GM23248 (cell line): ENCODE measurements around the gene FAM169A. TPM values are rescaled to one million over a fixed set of nuclear protein-coding genes. Genes with fewer than 3 reads are reported as not detected.
"Not testable (repeated sequence)": the region's sequence is repeated elsewhere in the genome, so short reads cannot be mapped to it uniquely, and the experiment has no call there.

Source experiments
- DNase-seq: peaks from one replicate; pipeline ENCODE4 v3.0.0-alpha.2; 2015
- H2AFZ ChIP-seq: fragments of 200-600 bp; sonication (generic); 2 replicates; pipeline ENCODE4 v1.6.1; 2016; ENCODE audit warnings: antibody characterized with exemption
- H3F3A ChIP-seq: fragments of 200-600 bp; sonication (generic); 2 replicates; pipeline ENCODE4 v1.6.1; 2016; ENCODE audit warnings: mild to moderate bottlenecking, antibody characterized with exemption, mixed run types; ENCODE audit not compliant: insufficient read depth
- H3K27ac ChIP-seq: fragments of 200-600 bp; sonication (generic); 2 replicates; pipeline ENCODE4 v1.5.1; 2016; ENCODE audit warnings: mild to moderate bottlenecking
- H3K27me3 ChIP-seq: fragments of 200-600 bp; sonication (generic); replicated peaks from 2 replicates; pipeline ENCODE4 v1.6.1; 2016; ENCODE audit warnings: mild to moderate bottlenecking; ENCODE audit not compliant: insufficient read depth
- H3K36me3 ChIP-seq: fragments of 200-600 bp; sonication (generic); 2 replicates; pipeline ENCODE4 v1.6.1; 2016; ENCODE audit warnings: low read depth, mild to moderate bottlenecking
- H3K4me1 ChIP-seq: fragments of 200-600 bp; sonication (generic); 2 replicates; pipeline ENCODE4 v1.6.1; 2016; ENCODE audit warnings: mild to moderate bottlenecking; ENCODE audit not compliant: insufficient read depth
- H3K4me2 ChIP-seq: fragments of 200-600 bp; sonication (generic); one replicate; pipeline ENCODE4 v1.6.1; 2016; ENCODE audit warnings: mild to moderate bottlenecking; ENCODE audit not compliant: unreplicated experiment
- H3K4me3 ChIP-seq: fragments of 200-600 bp; sonication (generic); 2 replicates; pipeline ENCODE4 v1.5.1; 2016; ENCODE audit warnings: mild to moderate bottlenecking
- H3K79me2 ChIP-seq: fragments of 200-600 bp; sonication (generic); 2 replicates; pipeline ENCODE4 v1.6.1; 2016; ENCODE audit warnings: mild to moderate bottlenecking; ENCODE audit not compliant: insufficient read depth
- H3K9ac ChIP-seq: fragments of 200-600 bp; sonication (generic); 2 replicates; pipeline ENCODE4 v1.6.1; 2016; ENCODE audit warnings: mild to moderate bottlenecking
- H3K9me2 ChIP-seq: fragments of 200-600 bp; sonication (generic); 2 replicates; pipeline ENCODE4 v1.6.1; 2016; ENCODE audit warnings: mixed run types, mild to moderate bottlenecking, moderate library complexity; ENCODE audit not compliant: insufficient read depth
- H3K9me3 ChIP-seq: fragments of 200-600 bp; sonication (generic); one replicate; pipeline ENCODE4 v1.6.1; 2017; ENCODE audit warnings: low read depth
- H4K20me1 ChIP-seq: fragments of 200-600 bp; sonication (generic); 2 replicates; pipeline ENCODE4 v1.6.0; 2016; ENCODE audit not compliant: insufficient read depth
- EZH2 ChIP-seq: fragments of 200-600 bp; sonication (generic); IDR thresholded peaks from 2 replicates; pipeline ENCODE4 v1.6.1; 2018; ENCODE audit warnings: antibody characterized with exemption, mild to moderate bottlenecking; ENCODE audit not compliant: insufficient read depth, poor library complexity, severe bottlenecking
- EZH2phosphoT487 ChIP-seq: fragments of 200-600 bp; sonication (generic); IDR thresholded peaks from 2 replicates; pipeline ENCODE4 v1.6.1; 2018; ENCODE audit warnings: antibody characterized with exemption, moderate library complexity, mild to moderate bottlenecking, low read depth; ENCODE audit not compliant: insufficient read depth
- WGBS, 2 experiments: methylation state at CpG; one replicate each; pipeline ENCODE4 v1.1.6; 2015 to 2017; ENCODE audit warnings: low lambda C conversion rate in 2 of 2, low coverage in 1 of 2; ENCODE audit errors: missing lambda C conversion rate in 2 of 2; 5-methylcytosine and 5-hydroxymethylcytosine counted together
- in situ Hi-C: fragments of 300-500 bp; cut with MboI; formaldehyde crosslinking; loops from 2 replicates; pipeline ENCODE4 v1.15.0; 2020
- polyA plus RNA-seq: library from polyadenylated mRNA; unstranded; fragments of >200 nt; fragmentation: Nextera tagmentation; extraction: Ambion mirVana; gene quantifications from 2 replicates; pipeline ENCODE4 v1.2.1, GENCODE V29; 2016
- total RNA-seq: library from RNA; depleted of rRNA; stranded (reverse); fragments of >200 nt; shearing (Covaris generic); gene quantifications from 2 replicates; pipeline ENCODE4 v1.2.3, GENCODE V29; 2014

The FAM169A gene
- total and polyA plus RNA-seq, 2 experiments from 2014 or later: 0.08 to 0.22 TPM

DNA sequence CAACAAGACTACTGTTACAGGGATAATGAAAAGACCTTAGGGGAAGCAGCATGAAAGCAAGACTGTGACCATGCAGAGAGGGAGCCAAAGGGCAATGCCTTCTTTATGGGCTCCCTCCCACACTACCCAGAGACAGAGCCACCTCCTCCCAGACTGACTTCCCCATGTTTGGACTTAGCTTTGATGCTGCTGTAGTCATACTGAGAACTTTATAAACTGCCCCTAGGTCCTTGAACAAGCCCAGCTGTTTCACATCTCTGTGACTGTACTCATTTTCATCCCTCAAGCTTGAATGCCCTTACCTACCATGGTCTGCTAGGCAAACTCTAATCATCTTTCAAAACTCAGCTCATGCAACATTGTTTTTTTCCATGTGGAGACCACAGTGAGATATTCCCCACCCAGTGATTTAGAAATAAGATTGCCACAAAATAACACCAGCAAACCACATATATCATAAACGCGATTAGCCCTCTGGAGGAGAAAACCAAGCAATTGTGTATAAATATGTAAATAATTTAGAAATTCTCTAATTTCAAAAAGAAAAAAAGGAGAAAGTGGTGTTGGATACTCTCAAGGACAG, 23.4 kb upstream of the FAM169A start:
- WGBS, 2 experiments: 92 to 97% methylated on average over 2 of the region's 2 CpGs
- H3K27ac ChIP-seq: no peak overlapping the region
- H3F3A ChIP-seq: no peaks in the 10 kb centered on the region
- H3K27me3 ChIP-seq: no peaks in the 10 kb centered on the region; the same call in 1 of the 2 replicates
- no peaks in the 10 kb centered on the region for H3K9me3 ChIP-seq
- no peaks in the 10 kb centered on the region for H3K36me3 ChIP-seq
- TF ChIP-seq EZH2phosphoT487: no peak
- TF ChIP-seq EZH2: no peak
- no peaks in the 10 kb centered on the region for H3K9me2 ChIP-seq
- no peak for DNase-seq
- no peaks in the 10 kb centered on the region for H3K79me2 ChIP-seq
- no peak overlapping the region for H3K4me3 ChIP-seq
- H2AFZ ChIP-seq: no peak overlapping the region
- no peaks in the 10 kb centered on the region for H4K20me1 ChIP-seq
- H3K4me2 ChIP-seq: no peak overlapping the region
- H3K9ac ChIP-seq: no peak overlapping the region
- in situ Hi-C loops: no loop called here
- no peaks in the 10 kb centered on the region for H3K4me1 ChIP-seq

DNA sequence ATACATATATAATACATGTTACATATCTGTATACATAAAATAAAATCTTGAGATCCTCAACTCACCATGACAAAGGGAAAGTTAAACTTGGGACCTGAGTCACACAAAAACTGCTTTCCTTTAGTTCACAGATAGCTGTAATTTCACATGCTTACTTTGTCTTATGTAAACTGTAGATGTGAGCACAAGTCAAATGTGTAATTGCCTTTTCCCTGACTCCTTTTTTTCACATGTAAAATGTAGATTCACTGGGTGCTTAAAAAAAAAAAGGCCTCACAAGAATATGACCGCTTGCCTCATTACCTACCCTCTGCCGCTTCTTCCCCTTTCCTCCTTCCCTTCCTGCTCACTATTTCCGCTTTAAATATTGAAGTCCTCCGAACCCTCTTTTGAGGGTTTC, 21.9 kb upstream of the FAM169A start:
- Histone ChIP-seq H3K9me2 (no peaks in the 10 kb centered on the region), H3F3A (no peaks in the 10 kb centered on the region), H3K4me3 (no peak overlapping the region), H2AFZ (no peak overlapping the region), H3K27me3 (no peaks in the 10 kb centered on the region; the same call in 1 of the 2 replicates), H3K4me1 (no peaks in the 10 kb centered on the region), H3K27ac (no peak overlapping the region), H4K20me1 (no peaks in the 10 kb centered on the region), H3K4me2 (no peak overlapping the region), H3K79me2 (no peaks in the 10 kb centered on the region), H3K9me3 (no peaks in the 10 kb centered on the region), H3K36me3 (no peaks in the 10 kb centered on the region), H3K9ac (no peak overlapping the region)
- TF ChIP-seq EZH2 (no peak), EZH2phosphoT487 (no peak)
- WGBS, 2 experiments: 88 to 92% methylated on average over 4 of the region's 4 CpGs
- DNase-seq: no peak
- in situ Hi-C loops: no loop called here

- H3K9ac ChIP-seq: no peak overlapping the region
- H3F3A ChIP-seq: no peaks in the 10 kb centered on the region
- DNase-seq: no peak
- TF ChIP-seq EZH2phosphoT487: no peak
- H3K9me3 ChIP-seq: no peaks in the 10 kb centered on the region
- no peaks in the 10 kb centered on the region for H3K4me1 ChIP-seq
- H3K27ac ChIP-seq: no peak overlapping the region
- H3K9me2 ChIP-seq: no peaks in the 10 kb centered on the region
- H3K4me2 ChIP-seq: no peak overlapping the region
- no peaks in the 10 kb centered on the region for H3K36me3 ChIP-seq
- in situ Hi-C loops: no loop called here
- H2AFZ ChIP-seq: no peak overlapping the region
- no peaks in the 10 kb centered on the region; the same call in 1 of the 2 replicates for H3K27me3 ChIP-seq
- H3K4me3 ChIP-seq: no peak overlapping the region
- no peaks in the 10 kb centered on the region for H4K20me1 ChIP-seq
- H3K79me2 ChIP-seq: no peaks in the 10 kb centered on the region
Measured at GRCh38 chr5:74885170-74885569, 19.0 kb upstream of the FAM169A start.

DNA sequence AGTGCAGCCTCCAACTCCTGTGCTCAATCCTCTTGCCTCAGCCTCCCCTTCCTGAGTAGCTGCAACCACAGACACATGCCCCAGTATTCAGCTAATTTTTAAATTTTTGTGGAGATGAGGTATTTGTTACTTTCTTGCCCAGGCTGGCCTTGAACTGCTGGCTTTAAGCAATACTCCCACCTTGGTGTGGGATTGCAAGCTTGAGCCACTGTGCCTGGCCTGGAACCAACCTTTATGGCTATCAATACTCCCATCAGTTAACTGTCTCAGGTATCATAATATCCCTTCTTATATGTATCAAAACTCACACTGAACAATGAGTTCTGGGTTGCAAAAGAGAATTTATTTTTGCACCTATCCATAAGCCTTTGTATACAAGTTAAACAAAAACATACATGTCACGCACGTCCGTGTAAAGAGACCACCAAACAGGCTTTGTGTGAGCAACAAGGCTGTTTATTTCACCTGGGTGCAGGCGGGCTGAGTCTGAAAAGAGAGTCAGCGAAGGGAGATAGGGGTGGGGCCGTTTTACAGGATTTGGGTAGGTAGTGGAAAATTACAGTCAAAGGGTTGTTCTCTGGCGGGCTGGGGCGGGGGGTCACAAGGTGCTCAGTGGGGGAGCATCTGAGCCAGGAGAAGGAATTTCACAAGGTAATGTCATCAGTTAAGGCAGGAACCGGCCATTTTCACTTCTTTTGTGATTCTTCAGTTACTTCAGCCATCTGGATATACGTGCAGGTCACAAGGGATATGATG, 16.4 kb upstream of the FAM169A start:
- H4K20me1 ChIP-seq, H3K9me2 ChIP-seq, in situ Hi-C loops, H3K9ac ChIP-seq, DNase-seq, H3K36me3 ChIP-seq, H3K9me3 ChIP-seq, H3K4me2 ChIP-seq, H3K27me3 ChIP-seq, H3K27ac ChIP-seq, H3K79me2 ChIP-seq, H3K4me3 ChIP-seq, H2AFZ ChIP-seq, H3F3A ChIP-seq, H3K4me1 ChIP-seq: not testable (repeated sequence)
- WGBS, 2 experiments: 39 to 42% methylated on average over 10 of the region's 10 CpGs
